ENCODE data around the gene SYNDIG1. TPM values are rescaled to one million over a fixed set of nuclear protein-coding genes. Genes with fewer than 3 reads are reported as not detected.

SYNDIG1 gene
- total RNA-seq, 4 donors from 2014 or later, result 8.3 to 12.4 (median 10.2) TPM

GRCh38 chr20:24491041-24491756 is 21.8 kb downstream of the SYNDIG1 start:
- intact Hi-C loops (cut with DNase I), result no loop called here
- no peaks in the 10 kb centered on the region for H3K27me3 ChIP-seq
- 82 to 91% methylated on average over 14 of the region's 14 CpGs for WGBS, 2 donors
- H3K27ac ChIP-seq, result no peak overlapping the region
- peaks cover 0 to 7% of the 10 kb centered on the region in 2 donors for H3K4me1 ChIP-seq
- H3K9me3 ChIP-seq, result no peaks in the 10 kb centered on the region
- DNase-seq, result no peak
- no peaks in the 10 kb centered on the region for H3K36me3 ChIP-seq
- TF ChIP-seq CTCF (IDR thresholded peaks at IDR 0.05) (no peak), POLR2A (IDR thresholded peaks at IDR 0.05) (no peak)
- H3K4me3 ChIP-seq (replicated peaks in 1 of 3), result no peak overlapping the region

DNA sequence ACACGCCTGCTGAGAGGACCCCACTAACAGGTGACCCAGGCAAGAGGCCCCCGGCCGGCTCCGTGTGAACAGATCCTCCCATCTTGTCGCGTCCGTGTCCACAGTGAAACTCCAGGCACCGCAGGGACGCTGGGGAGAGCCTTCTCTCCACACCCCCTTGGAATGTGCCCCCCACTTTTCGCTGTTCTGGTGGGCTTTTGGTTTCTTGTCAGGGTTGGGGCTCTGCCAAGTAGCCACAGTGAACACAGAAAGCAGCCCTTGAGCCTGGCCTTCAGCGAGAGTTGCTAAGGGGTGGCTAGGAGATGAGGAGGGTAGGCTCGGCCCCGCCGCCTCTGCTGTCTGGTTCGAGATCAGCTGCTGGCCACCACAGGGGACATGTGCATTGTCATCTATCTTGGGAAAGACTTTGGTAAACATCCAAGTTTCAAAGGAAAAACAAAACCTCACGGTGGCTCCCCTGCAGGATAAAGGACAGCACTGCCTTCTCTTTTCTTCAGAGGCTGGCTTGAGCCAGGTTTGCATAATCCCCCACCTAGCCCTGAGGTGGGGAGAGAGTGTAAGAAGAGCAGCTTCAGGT is 22.7 kb downstream of the SYNDIG1 start:
- H3K9me3 ChIP-seq, result no peaks in the 10 kb centered on the region
- intact Hi-C loops (cut with DNase I), result no loop called here
- peaks cover 0 to 7% of the 10 kb centered on the region in 2 donors for H3K4me1 ChIP-seq
- no peak overlapping the region for H3K27ac ChIP-seq
- no peak overlapping the region for H3K4me3 ChIP-seq (replicated peaks in 1 of 3)
- no peak for DNase-seq
- H3K36me3 ChIP-seq, result no peaks in the 10 kb centered on the region
- TF ChIP-seq CTCF (IDR thresholded peaks at IDR 0.05), result no peak
- no peak for TF ChIP-seq POLR2A (IDR thresholded peaks at IDR 0.05)
- WGBS, 2 donors, result 73 to 76% methylated on average over 11 to 16 of the region's 16 CpGs
- H3K27me3 ChIP-seq, result no peaks in the 10 kb centered on the region

- Histone ChIP-seq H3K36me3 (no peaks in the 10 kb centered on the region), H3K27ac (no peak overlapping the region), H3K9me3 (no peaks in the 10 kb centered on the region), H3K4me3 (replicated peaks in 1 of 3) (no peak overlapping the region), H3K4me1 (peaks cover 0 to 10% of the 10 kb centered on the region in 2 donors), H3K27me3 (no peaks in the 10 kb centered on the region)
- intact Hi-C loops (cut with DNase I), result no loop called here
- 88 to 95% methylated on average over 2 of the region's 2 CpGs for WGBS, 2 donors
- no peak for DNase-seq
- TF ChIP-seq POLR2A (IDR thresholded peaks at IDR 0.05), result no peak
- TF ChIP-seq CTCF (IDR thresholded peaks at IDR 0.05), result no peak
Measured at GRCh38 chr20:24492698-24493097, 23.3 kb downstream of the SYNDIG1 start.

GRCh38 chr20:24493181-24493580 is 23.8 kb downstream of the SYNDIG1 start:
- Histone ChIP-seq H3K27me3 (no peaks in the 10 kb centered on the region), H3K27ac (no peak overlapping the region), H3K4me3 (replicated peaks in 1 of 3) (no peak overlapping the region), H3K9me3 (no peaks in the 10 kb centered on the region), H3K36me3 (no peaks in the 10 kb centered on the region), H3K4me1 (peaks cover 0 to 14% of the 10 kb centered on the region in 2 donors)
- WGBS, 2 donors, result 93 to 98% methylated on average over 4 of the region's 4 CpGs
- TF ChIP-seq POLR2A (IDR thresholded peaks at IDR 0.05), result no peak
- no peak for TF ChIP-seq CTCF (IDR thresholded peaks at IDR 0.05)
- DNase-seq, result no peak
- intact Hi-C loops (cut with DNase I), result no loop called here
